MM.1S (cell line): Measurements from ENCODE around the gene BICD1.

Experiments used
- DNase-seq: peaks from one replicate; pipeline ENCODE4 v3.0.0-alpha.2; 2015
- H2AFZ ChIP-seq: fragments of 300-600 bp; sonication (generic); 2 replicates; pipeline ENCODE4 v1.6.0; 2016; ENCODE audit warnings: antibody characterized with exemption, low read length
- H3F3A ChIP-seq: fragments of 300-600 bp; sonication (generic); 2 replicates; pipeline ENCODE4 v1.6.1; 2016; ENCODE audit warnings: mild to moderate bottlenecking, antibody characterized with exemption, low read length, moderate library complexity, mixed read lengths; ENCODE audit not compliant: insufficient read depth
- H3K27ac ChIP-seq: fragments of 300-600 bp; sonication (generic); 2 replicates; pipeline ENCODE4 v1.5.1; 2016; ENCODE audit warnings: mild to moderate bottlenecking, low read length
- H3K27me3 ChIP-seq: fragments of 300-600 bp; sonication (generic); replicated peaks from 2 replicates; pipeline ENCODE4 v1.6.0; 2016; ENCODE audit warnings: low read length; ENCODE audit not compliant: insufficient read depth
- H3K36me3 ChIP-seq: fragments of 300-600 bp; sonication (generic); replicated peaks from 2 replicates; pipeline ENCODE4 v1.6.1; 2016; ENCODE audit warnings: mild to moderate bottlenecking, low read length, mixed read lengths; ENCODE audit not compliant: insufficient read depth
- H3K4me1 ChIP-seq: fragments of 300-600 bp; sonication (generic); 2 replicates; pipeline ENCODE4 v1.6.1; 2016; ENCODE audit warnings: low read length, mixed read lengths
- H3K4me2 ChIP-seq: fragments of 300-600 bp; sonication (generic); 2 replicates; pipeline ENCODE4 v1.6.0; 2016; ENCODE audit warnings: low read depth, low read length
- H3K4me3 ChIP-seq: fragments of 300-600 bp; sonication (generic); 2 replicates; pipeline ENCODE4 v1.5.1; 2016; ENCODE audit warnings: low read length, mixed read lengths
- H3K79me2 ChIP-seq: fragments of 300-600 bp; sonication (generic); 2 replicates; pipeline ENCODE4 v1.6.1; 2016; ENCODE audit warnings: mixed run types, low read length, mixed read lengths
- H3K9ac ChIP-seq: fragments of 300-600 bp; sonication (generic); 2 replicates; pipeline ENCODE4 v1.6.1; 2016; ENCODE audit warnings: low read length, mixed read lengths
- H3K9me2 ChIP-seq: fragments of 300-600 bp; sonication (generic); replicated peaks from 2 replicates; pipeline ENCODE4 v1.6.1; 2016; ENCODE audit warnings: mild to moderate bottlenecking, low read length, mixed read lengths; ENCODE audit not compliant: insufficient read depth
- H3K9me3 ChIP-seq: fragments of 300-600 bp; sonication (generic); replicated peaks from 2 replicates; pipeline ENCODE4 v1.6.1; 2016; ENCODE audit warnings: mild to moderate bottlenecking, low read length, mixed read lengths; ENCODE audit not compliant: insufficient read depth
- H4K20me1 ChIP-seq: fragments of 300-600 bp; sonication (generic); 2 replicates; pipeline ENCODE4 v1.6.1; 2016; ENCODE audit warnings: mild to moderate bottlenecking, low read length, moderate library complexity, mixed read lengths; ENCODE audit not compliant: insufficient read depth
- CTCF ChIP-seq: fragments of 300-600 bp; sonication (generic); IDR thresholded peaks from 2 replicates; pipeline ENCODE4 v1.5.1; 2016; ENCODE audit warnings: antibody characterized with exemption, low read length, mixed read lengths
- EZH2 ChIP-seq: fragments of 300-600 bp; sonication (generic); optimal IDR thresholded peaks from 2 replicates; pipeline ENCODE3; 2017; ENCODE audit warnings: low read depth, mild to moderate bottlenecking, antibody characterized with exemption, low read length, mixed read lengths
- EZH2phosphoT487 ChIP-seq: fragments of 300-600 bp; sonication (generic); IDR thresholded peaks from 2 replicates; pipeline ENCODE4 v1.6.1; 2018; ENCODE audit warnings: antibody characterized with exemption, low read length

The BICD1 gene

GRCh38 chr12:32089156-32089555 is 17.5 kb upstream of the BICD1 start:
- H3K4me1 ChIP-seq = no peaks in the 10 kb centered on the region
- H2AFZ ChIP-seq = no peak overlapping the region
- no peak for TF ChIP-seq CTCF
- no peak for TF ChIP-seq EZH2phosphoT487
- no peak for TF ChIP-seq EZH2
- no peaks in the 10 kb centered on the region for H4K20me1 ChIP-seq
- H3K36me3 ChIP-seq = no peaks in the 10 kb centered on the region
- no peak overlapping the region for H3K27ac ChIP-seq
- H3K4me3 ChIP-seq = no peak overlapping the region
- H3K4me2 ChIP-seq = no peak overlapping the region
- H3K79me2 ChIP-seq = no peaks in the 10 kb centered on the region
- no peaks in the 10 kb centered on the region for H3K27me3 ChIP-seq
- no peak overlapping the region for H3K9ac ChIP-seq
- DNase-seq = no peak
- H3K9me3 ChIP-seq = no peaks in the 10 kb centered on the region
- H3F3A ChIP-seq = no peaks in the 10 kb centered on the region
- no peaks in the 10 kb centered on the region for H3K9me2 ChIP-seq

DNA sequence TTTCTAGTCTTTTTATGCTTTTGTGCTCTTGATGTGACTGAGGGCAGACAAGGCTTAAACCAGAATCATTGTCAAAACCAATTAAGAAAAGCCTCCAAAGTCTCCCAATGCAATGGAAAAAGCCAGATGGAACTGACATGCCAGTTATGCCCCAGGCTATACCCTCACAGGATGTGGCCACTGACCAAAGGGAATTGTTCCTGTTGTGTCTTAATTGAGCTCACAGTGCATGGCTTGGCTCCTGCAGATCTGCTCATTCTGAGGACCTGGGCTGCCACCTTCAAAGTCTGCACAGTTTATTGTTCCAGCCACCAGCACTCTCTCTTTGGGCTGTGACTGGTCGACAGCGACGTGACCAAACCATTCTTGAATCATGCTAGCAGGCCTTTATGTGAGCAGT is 17.1 kb upstream of the BICD1 start:
- H3K79me2 ChIP-seq = no peaks in the 10 kb centered on the region
- H3K9ac ChIP-seq = no peak overlapping the region
- no peak overlapping the region for H3K27ac ChIP-seq
- H3K4me3 ChIP-seq = no peak overlapping the region
- no peaks in the 10 kb centered on the region for H3K36me3 ChIP-seq
- TF ChIP-seq EZH2 (no peak), CTCF (no peak), EZH2phosphoT487 (no peak)
- H4K20me1 ChIP-seq = no peaks in the 10 kb centered on the region
- no peaks in the 10 kb centered on the region for H3K9me3 ChIP-seq
- H3F3A ChIP-seq = no peaks in the 10 kb centered on the region
- no peak overlapping the region for H3K4me2 ChIP-seq
- no peak for DNase-seq
- no peaks in the 10 kb centered on the region for H3K27me3 ChIP-seq
- H2AFZ ChIP-seq = no peak overlapping the region
- no peaks in the 10 kb centered on the region for H3K4me1 ChIP-seq
- no peaks in the 10 kb centered on the region for H3K9me2 ChIP-seq

DNA sequence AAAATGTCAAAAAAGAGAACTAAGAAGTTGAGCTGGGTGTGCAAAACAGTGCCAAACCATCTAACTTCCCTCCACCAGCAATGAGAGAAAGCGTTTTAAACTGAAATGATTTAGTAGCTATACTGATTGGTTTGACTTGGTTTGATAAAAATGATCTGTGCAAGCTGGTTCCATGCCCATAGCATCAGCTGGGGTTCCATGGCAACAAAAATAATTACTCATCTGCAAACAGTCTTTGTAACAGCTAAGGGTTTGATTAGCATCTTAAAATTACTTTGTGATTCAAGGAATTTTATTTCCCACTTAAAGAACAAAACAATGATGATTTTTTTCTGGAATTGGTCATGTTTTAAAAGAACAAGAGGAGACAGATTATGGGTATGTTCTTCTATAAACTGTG is 15.0 kb upstream of the BICD1 start:
- H3K4me2 ChIP-seq = no peak overlapping the region

More for the DNA sequence above, 15.0 kb upstream of the BICD1 start:
- H3K4me1 ChIP-seq = no peaks in the 10 kb centered on the region
- no peak overlapping the region for H3K9ac ChIP-seq
- H3F3A ChIP-seq = no peaks in the 10 kb centered on the region
- no peak overlapping the region for H3K27ac ChIP-seq
- H3K36me3 ChIP-seq = no peaks in the 10 kb centered on the region
- no peaks in the 10 kb centered on the region for H3K79me2 ChIP-seq
- no peaks in the 10 kb centered on the region for H3K27me3 ChIP-seq
- no peaks in the 10 kb centered on the region for H3K9me3 ChIP-seq
- H2AFZ ChIP-seq = no peak overlapping the region
- no peaks in the 10 kb centered on the region for H3K9me2 ChIP-seq
- TF ChIP-seq EZH2phosphoT487 = no peak
- TF ChIP-seq CTCF = no peak
- TF ChIP-seq EZH2 = no peak
- DNase-seq = no peak
- H3K4me3 ChIP-seq = no peak overlapping the region
- no peaks in the 10 kb centered on the region for H4K20me1 ChIP-seq
